BJ (cell line): Measurements from ENCODE around the gene DNASE1L3. TPM values are rescaled to one million over a fixed set of nuclear protein-coding genes. Genes with fewer than 3 reads are reported as not detected.

Source experiments
- CTCF ChIA-PET: fragments of 350-600 bp; formaldehyde crosslinking; extraction: SDS; loops from one replicate; lab custom pipeline; 2021; ENCODE audit warnings: antibody characterized with exemption, inconsistent platforms; lab: Yijun Ruan, JAX
- POLR2A ChIA-PET: fragments of 300-600 bp; sonication (Branson Sonifier 250); formaldehyde crosslinking; extraction: SDS; loops from one replicate; lab custom pipeline; 2021; ENCODE audit warnings: antibody characterized with exemption; lab: Charles Lee
- DNase-seq: peaks from one replicate; pipeline ENCODE4 v3.0.0-alpha.2; 2011; ENCODE audit warnings: low read depth
- H3K27me3 ChIP-seq: 2 replicates; pipeline ENCODE4 v1.6.0; 2011; ENCODE audit warnings: low read length; ENCODE audit not compliant: control insufficient read depth, insufficient read depth
- H3K36me3 ChIP-seq: 2 replicates; pipeline ENCODE4 v1.5.1; 2011; ENCODE audit warnings: low read length; ENCODE audit not compliant: control insufficient read depth, insufficient read depth
- H3K4me3 ChIP-seq: 2 replicates; pipeline ENCODE4 v1.5.1; 2011; ENCODE audit warnings: low read depth, mild to moderate bottlenecking, control low read depth, low read length
- polyA plus RNA-seq: library from polyadenylated mRNA; depleted of rRNA; stranded (reverse); fragments of >200 nt; gene quantifications from 2 replicates; pipeline ENCODE4 v1.2.3, GENCODE V29; 2011
- TF ChIP-seq, protein P1 (sequence below): IDR thresholded peaks from 2 replicates; pipeline ENCODE4 v1.5.1; 2011; ENCODE audit warnings: low read depth, mild to moderate bottlenecking, control low read depth, inconsistent platforms, low read length, moderate library complexity; ENCODE audit not compliant: insufficient read depth

Gene DNASE1L3
- polyA plus RNA-seq, 1 experiment = not detected

- TF ChIP-seq, protein P1, sequence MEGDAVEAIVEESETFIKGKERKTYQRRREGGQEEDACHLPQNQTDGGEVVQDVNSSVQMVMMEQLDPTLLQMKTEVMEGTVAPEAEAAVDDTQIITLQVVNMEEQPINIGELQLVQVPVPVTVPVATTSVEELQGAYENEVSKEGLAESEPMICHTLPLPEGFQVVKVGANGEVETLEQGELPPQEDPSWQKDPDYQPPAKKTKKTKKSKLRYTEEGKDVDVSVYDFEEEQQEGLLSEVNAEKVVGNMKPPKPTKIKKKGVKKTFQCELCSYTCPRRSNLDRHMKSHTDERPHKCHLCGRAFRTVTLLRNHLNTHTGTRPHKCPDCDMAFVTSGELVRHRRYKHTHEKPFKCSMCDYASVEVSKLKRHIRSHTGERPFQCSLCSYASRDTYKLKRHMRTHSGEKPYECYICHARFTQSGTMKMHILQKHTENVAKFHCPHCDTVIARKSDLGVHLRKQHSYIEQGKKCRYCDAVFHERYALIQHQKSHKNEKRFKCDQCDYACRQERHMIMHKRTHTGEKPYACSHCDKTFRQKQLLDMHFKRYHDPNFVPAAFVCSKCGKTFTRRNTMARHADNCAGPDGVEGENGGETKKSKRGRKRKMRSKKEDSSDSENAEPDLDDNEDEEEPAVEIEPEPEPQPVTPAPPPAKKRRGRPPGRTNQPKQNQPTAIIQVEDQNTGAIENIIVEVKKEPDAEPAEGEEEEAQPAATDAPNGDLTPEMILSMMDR = no peak
- Histone ChIP-seq H3K4me3 (no peak overlapping the region), H3K27me3 (peaks cover 1% of the 10 kb centered on the region; the same call in 1 of the 2 replicates), H3K36me3 (no peaks in the 10 kb centered on the region)
- ChIA-PET POLR2A (no interaction called here), CTCF (interaction anchor here (2.7 to 5.5 kb wide), 2 partner anchors 13 to 105 kb away, joined by 15 to 18 read pairs; partner anchors contain the start of genes HTD2 and RPP14)
- no peak for DNase-seq
These were observed 9.9 kb downstream of the DNASE1L3 start for GRCh38 chr3:58200846-58201355.

DNA sequence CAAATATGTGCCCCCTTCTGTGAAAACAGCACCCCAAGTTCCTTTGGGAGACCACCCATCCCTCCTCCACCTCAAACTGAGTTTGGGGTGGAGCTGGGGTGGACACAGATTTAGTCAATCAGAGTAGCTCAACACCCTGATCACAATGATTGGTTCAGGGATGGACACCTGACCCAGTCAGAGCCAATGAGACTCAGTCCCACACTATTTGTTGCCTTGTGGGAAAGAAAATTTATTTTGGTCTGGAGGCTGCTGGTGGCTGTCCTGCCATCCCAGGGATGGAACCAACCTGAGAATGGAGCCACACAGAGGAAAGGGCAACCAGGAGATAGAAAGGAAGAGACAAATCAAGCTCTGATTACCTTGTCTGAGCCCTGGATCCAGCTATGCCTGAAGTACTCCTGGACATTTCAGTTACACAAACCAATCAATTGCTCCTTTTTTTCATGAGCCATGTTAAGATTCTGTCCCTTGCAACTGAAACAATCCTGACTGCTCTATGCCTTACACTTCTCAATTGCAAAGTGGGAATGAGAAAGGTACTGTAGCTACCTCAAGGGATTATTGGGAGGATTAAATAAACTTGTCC is 10.6 kb downstream of the DNASE1L3 start:
- CTCF ChIA-PET = interaction anchor here (0.8 to 5.5 kb wide), 3 partner anchors 12 to 106 kb away, joined by 3 to 18 read pairs (median 15); partner anchors contain the start of genes ABHD6, HTD2 and RPP14
- TF ChIP-seq, protein P1 = no peak

GRCh38 chr3:58198804-58199203 is 12.0 kb downstream of the DNASE1L3 start:
- POLR2A ChIA-PET = no interaction called here
- TF ChIP-seq, protein P1 = no peak
- Histone ChIP-seq H3K36me3 (no peaks in the 10 kb centered on the region), H3K4me3 (no peak overlapping the region), H3K27me3 (peaks cover 1% of the 10 kb centered on the region; the same call in 1 of the 2 replicates)
- no peak for DNase-seq
- CTCF ChIA-PET = interaction anchor here (1.1 to 5.5 kb wide), 3 partner anchors 11 to 108 kb away, joined by 3 to 18 read pairs (median 15); partner anchors contain the start of genes HTD2 and RPP14

More for the DNA sequence above, 10.6 kb downstream of the DNASE1L3 start:
- Histone ChIP-seq H3K27me3 (peaks cover 1% of the 10 kb centered on the region; the same call in 1 of the 2 replicates), H3K4me3 (no peak overlapping the region), H3K36me3 (no peaks in the 10 kb centered on the region)
- POLR2A ChIA-PET = no interaction called here
- DNase-seq = no peak

GRCh38 chr3:58198362-58198761 is 12.4 kb downstream of the DNASE1L3 start:
- CTCF ChIA-PET = interaction anchor here (1.1 to 5.5 kb wide), 3 partner anchors 10 to 108 kb away, joined by 3 to 18 read pairs (median 7); partner anchors contain the start of genes HTD2 and RPP14
- DNase-seq = no peak
- POLR2A ChIA-PET = no interaction called here
- Histone ChIP-seq H3K36me3 (no peaks in the 10 kb centered on the region), H3K27me3 (peaks cover 1% of the 10 kb centered on the region; the same call in 1 of the 2 replicates), H3K4me3 (no peak overlapping the region)
- TF ChIP-seq, protein P1 = no peak

DNA sequence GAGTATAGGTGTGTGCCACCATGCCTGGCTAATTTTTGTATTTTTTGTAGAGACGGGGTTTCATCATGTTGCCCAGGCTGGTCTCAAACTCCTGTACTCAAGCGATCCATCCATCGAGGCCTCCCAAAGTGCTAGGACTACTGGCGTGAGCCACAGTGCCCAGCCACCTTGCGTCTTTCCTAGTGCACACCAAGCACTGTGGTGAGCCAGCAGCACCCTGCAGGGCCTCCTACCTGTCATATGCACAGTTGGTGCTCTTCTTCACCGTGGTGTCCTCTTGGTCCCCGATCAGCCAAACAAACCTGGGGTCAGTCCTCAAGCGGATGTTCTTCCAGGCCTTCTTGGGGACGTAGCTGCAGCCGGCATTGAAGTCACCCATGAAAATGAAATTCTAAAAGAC is 13.2 kb downstream of the DNASE1L3 start:
- DNase-seq = no peak
- POLR2A ChIA-PET = no interaction called here

More for the DNA sequence above, 13.2 kb downstream of the DNASE1L3 start:
- Histone ChIP-seq H3K36me3 (no peaks in the 10 kb centered on the region), H3K27me3 (peaks cover 1% of the 10 kb centered on the region; the same call in 1 of the 2 replicates), H3K4me3 (no peak overlapping the region)
- CTCF ChIA-PET = interaction anchor here (1.1 to 5.5 kb wide), 5 partner anchors 9 to 109 kb away, joined by 3 to 18 read pairs (median 4); partner anchors contain the start of genes HTD2 and RPP14
- TF ChIP-seq, protein P1 = no peak
